Myocyte (in vitro differentiated cells): ENCODE results near the gene CLDN6. TPM values are rescaled to one million over a fixed set of nuclear protein-coding genes. Genes with fewer than 3 reads are reported as not detected.
"Not testable (repeated sequence)": the region's sequence is repeated elsewhere in the genome, so short reads cannot be mapped to it uniquely, and the experiment has no call there.

Source experiments
- DNase-seq: peaks from one replicate; pipeline ENCODE4 v3.0.0-alpha.2; 2012; ENCODE audit warnings: low read depth
- total RNA-seq: library from RNA; depleted of rRNA; stranded (reverse); fragments of >200 nt; gene quantifications from 2 replicates; pipeline ENCODE4 v1.2.3, GENCODE V29; 2014

Gene CLDN6
- total RNA-seq, 1 donor from 2014 or later = not detected

DNA sequence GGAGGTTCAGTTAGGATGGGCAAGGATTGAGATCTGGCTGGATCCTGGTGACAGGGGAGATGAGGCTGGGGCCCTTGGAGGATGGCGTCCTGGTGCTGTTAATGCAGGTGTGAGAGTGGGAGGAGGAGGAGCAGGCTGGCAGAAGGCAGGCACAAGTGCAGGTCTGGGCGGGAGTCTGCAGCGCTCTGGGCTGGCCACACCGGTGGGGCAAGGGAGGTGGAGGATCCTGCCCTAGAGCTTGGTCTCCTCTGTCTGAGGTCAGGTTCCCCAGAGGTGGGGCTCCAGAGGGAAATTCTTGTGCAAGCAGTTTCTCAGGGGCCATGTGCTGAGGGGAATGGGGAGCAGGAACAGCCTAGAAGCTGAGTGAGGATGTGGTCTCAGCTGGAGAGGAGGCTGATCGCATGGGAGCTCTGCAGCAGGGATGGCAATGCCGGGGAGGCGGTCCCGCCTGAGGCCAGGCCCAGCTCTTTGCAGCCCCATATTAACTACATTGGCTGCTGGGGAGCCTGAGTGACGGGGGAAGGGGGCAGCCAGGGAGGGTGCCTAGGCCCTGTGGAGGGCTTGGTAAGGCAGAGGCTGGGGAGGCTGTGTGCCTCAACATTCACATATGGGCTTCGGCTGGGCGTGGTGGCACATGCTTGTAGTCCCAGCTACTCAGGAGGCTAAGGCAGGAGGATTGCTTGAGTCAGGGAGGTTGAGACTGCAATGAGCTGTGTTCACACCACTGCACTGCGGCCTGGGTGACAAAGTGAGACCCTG lies 34.8 kb upstream of the CLDN6 start:
- DNase-seq = not testable (repeated sequence)

DNA sequence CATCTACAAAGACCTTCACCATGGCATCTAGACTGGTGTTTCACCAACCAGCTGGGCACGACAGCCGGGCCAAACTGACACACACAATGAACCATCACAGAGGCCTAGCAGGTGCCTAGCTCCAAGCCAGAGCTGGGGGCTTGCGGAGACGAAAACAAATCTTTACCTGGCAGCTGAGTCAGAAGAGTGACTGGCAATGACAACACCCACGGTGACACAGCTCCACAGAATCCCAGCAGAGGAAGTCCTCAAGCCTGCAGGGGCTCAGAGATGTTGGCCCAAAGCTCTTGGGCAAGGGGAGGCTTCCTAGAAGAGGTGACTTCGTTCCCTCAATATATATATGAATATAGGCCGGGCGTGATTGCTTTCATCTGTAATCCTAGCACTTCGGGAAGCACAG lies 33.5 kb upstream of the CLDN6 start:
- DNase-seq = no peak

DNA sequence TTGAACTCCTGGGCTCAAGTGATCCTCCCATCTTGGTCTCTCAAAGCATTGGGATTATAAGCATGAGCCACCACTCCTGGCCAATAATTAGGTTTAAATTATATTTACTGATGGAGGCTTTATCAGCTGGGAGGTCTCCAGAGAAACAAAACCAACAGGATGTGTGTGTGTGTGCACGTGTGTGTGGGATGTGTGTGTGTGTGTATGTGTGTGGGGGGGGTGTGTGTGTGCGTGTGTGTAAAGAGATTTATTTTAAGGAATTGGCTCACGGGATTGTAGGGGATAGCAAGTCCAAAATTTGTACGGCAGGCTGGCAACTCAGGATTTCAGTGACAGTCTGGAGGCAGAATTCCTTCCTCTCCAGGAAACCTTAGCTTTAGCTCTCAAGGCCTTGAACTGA lies 33.0 kb upstream of the CLDN6 start:
- no peak for DNase-seq

DNA sequence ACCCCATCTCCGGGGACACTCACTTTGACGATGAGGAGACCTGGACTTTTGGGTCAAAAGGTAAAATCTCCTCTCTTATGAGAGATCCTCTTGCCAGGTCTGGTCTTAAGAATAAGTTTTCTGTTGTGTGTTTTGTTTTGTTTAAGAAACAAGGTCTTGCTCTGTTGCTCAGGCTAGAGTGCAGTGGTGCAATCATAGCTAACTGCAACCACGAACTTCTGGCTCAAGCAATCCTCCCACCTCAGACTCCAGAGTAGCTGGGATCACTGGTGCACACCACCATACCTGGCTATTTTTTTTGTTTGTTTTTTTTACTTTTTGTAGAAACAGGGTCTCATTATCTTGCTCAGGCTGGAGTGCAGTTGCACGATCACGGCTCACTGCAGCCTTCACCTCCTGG lies 32.5 kb upstream of the CLDN6 start:
- no peak for DNase-seq

DNA sequence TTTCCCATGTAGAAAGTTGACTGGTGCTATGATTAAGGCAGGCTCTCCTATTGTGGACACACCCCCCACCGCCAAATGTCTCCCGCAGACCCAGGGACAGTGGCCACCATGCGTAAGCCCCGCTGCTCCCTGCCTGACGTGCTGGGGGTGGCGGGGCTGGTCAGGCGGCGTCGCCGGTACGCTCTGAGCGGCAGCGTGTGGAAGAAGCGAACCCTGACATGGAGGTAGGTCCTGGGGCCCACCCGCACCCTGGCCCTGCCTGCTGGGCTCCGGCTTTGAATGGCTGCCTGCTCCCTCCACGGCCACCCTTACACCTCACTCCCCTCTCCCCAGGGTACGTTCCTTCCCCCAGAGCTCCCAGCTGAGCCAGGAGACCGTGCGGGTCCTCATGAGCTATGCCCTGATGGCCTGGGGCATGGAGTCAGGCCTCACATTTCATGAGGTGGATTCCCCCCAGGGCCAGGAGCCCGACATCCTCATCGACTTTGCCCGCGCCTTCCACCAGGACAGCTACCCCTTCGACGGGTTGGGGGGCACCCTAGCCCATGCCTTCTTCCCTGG lies 32.0 kb upstream of the CLDN6 start:
- no peak for DNase-seq

DNA sequence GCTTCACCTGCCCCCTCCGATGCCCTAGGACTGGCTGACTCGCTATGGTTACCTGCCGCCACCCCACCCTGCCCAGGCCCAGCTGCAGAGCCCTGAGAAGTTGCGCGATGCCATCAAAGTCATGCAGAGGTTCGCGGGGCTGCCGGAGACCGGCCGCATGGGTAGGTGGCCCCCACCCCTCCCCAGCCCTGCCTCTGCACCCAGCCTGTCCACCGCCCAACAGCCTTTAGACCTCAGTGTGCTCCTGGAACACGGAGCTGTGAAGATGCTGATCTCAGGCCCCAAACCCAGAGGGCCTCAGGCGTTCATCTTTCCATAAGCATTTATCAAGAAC lies 29.4 kb upstream of the CLDN6 start:
- DNase-seq = no peak

DNA sequence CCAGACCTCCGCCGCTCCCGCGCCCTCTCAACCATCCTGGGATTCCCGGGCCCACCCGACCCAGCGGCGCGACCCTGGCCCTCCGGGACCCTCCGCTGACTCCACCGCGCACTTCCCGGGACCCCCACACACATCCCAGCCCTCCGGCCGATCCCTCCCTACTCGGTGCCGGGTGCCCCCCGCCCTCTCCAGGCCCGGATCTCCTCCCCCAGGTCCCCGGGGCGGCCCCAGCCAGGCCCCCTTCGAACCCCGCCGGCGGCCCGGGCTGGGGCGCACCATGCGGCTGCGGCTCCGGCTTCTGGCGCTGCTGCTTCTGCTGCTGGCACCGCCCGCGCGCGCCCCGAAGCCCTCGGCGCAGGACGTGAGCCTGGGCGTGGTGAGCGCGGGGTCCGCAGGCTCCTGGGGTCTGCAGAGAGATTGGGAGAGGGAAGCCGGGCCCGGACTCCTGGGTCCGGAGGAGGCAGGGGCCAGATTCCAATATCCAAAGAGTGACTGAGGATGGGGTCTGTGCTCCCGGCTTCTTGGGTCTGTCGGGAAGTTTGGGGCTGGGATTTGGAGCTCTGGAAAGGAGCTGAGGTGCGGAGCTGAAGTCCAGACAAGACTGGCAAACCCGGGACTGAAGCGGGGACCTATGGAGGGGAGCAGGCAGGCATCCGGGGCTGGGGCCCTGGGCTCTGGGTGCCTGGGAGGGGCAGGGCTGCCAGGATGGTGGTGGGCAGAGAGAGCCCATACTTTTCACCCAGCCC lies 28.8 kb upstream of the CLDN6 start:
- DNase-seq = no peak

DNA sequence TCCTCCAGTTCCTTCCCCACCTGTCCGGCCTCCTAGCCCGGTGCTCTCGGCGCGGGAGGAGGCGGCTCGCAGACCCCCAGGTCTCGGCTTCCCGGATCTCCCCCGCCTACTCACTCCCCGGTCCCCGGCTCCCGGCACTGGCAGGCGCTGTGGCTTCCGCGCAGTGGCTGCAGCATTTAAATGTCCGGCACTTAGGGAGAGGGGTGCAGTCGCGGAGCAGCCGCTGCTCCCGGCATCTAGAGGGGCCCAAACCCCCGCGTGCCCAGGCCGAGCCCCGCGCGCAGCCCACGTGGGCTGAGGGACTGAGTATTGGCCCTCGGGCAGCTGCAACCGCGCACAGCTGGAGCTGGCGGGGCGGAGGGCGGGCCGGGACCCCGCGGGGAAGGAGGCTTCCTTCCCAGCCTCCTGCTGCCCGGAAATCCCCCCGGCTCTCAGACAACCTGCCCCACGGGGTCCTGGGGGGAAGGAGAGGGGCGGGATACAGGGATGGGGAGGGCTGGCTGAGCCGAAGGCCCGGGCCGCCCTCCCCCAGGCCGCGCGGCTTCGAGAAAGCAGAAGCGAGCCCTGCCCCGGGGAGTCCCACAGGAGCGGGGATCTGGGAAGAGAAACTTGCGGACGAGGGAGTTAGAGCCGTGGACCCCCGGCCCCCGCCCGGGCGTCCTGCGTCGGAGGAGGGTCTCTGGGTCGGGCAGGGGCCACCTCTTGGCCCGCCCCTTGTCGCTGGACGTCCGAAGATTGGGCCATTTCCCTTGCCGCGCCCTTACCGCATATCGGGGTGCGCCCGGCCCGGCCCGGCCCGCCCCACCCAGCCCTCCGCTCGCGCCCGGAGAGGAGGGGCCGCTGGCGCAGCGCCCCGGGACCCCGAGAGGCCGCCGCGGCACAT lies 28.0 kb upstream of the CLDN6 start, which contains the start of gene MMP25:
MMP25 (plus strand) TSS at position 804 of the 883 bp plus-strand sequence. CDS start 357 bp downstream, outside the sequence.
- no peak for DNase-seq

DNA sequence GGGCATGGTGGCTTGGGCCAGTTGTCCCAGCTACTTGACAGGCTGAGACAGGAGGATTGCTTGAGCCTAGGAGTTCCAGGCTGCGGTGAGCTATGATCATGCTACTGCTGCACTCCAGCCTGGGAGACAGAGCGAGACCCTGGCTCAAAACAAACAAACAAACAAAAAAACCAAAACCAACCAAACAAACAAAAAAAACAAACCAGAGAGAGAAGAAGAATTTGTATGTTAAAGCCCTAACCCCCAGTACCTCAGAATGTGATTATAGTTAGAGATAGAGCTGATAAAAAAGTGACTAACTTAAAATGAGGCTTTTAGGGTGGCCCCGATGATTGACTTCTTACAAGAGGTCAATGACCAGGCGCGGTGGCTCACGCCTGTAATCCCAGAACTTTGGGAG lies 26.7 kb upstream of the CLDN6 start:
- no peak for DNase-seq

DNA sequence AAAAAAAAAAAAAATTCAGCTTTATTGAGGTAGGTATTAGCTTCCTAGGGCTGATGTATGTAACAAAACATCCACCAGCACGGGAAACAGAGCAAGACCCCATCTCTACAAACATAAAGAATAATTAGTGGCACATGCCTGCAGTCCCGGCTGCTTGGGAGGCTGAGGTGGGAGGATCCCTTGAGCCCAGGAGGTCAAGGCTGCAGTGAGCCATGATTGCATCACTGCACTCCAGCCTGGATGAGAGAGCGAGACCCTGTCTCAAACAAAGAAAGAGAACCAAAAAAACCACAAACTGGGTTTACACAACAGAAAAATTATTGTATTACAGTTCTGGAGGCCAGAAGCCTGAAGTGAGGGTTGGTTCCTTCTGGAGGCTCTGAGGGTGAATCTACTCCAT lies 24.4 kb upstream of the CLDN6 start:
- DNase-seq = no peak

DNA sequence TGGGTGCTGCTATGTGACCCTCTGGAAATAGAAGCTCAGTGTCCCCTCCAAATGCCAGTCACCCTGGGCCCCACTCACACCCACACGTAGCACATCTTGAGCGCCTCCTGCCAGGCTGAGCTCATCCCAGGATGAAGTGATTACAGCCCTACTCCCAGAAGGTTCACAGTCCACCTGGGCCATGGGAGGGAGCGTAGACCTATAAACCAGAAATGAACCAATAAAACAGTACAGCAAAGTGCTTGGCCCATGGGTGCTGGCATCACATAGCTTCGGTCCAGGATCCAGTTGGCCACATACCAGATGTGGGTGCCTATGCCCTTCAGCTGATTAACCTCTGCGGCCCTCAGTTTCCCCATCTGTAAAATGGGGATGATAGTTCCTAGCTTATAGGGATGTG lies 20.9 kb upstream of the CLDN6 start:
- DNase-seq = no peak

DNA sequence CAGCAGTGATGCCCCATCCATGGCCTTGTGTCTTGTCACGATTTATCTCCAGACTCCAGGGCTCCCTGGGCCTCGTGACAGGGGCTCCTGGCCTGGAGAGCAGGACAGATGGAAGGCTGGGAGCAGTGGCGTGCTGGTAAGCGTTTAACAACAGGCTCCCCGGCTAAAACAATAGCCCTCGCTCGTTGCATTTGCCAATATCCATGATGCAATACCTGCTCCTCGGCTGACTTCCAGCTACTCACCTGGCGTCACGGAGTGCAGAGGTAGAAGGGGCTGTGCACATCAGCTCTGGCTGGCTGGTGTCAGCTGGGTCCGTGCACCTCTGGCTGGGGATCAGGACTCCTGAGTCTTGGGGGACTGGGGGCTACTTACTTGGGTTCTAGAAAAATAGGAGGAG lies 20.3 kb upstream of the CLDN6 start:
- no peak for DNase-seq

DNA sequence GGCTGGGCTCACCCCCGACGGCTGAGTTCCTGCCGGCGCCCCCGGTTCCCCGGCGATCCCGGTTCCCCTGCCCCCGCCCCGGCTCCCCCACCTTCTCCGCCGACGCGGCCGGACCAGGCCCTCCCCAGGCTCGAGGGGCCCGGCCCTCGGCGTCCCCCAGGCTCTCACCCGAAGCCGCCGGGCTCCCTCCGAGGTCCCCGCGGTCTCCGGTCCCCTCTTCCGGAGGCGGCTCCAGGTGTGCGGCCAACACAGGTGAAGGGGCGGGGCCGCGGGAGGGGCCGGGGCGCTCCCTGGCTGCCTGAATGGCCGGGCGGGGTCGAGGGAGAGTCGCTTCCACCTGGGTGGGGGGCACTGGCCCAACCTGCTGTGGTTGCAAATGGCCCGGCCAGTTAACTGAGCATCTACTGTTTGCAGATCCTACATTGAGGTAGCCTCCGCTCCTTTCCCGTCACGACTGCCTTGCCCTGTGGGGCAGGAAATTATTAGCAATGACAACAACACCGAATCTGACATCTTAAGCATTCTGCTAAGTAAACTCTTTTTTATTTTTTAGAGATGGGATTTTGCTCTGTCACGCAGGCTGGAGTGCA lies 18.8 kb upstream of the CLDN6 start, which contains the start of gene BICDL2:
BICDL2 (minus strand) TSS at position 219 of the 590 bp plus-strand sequence. CDS start 1,448 bp downstream, outside the sequence.
- no peak for DNase-seq

DNA sequence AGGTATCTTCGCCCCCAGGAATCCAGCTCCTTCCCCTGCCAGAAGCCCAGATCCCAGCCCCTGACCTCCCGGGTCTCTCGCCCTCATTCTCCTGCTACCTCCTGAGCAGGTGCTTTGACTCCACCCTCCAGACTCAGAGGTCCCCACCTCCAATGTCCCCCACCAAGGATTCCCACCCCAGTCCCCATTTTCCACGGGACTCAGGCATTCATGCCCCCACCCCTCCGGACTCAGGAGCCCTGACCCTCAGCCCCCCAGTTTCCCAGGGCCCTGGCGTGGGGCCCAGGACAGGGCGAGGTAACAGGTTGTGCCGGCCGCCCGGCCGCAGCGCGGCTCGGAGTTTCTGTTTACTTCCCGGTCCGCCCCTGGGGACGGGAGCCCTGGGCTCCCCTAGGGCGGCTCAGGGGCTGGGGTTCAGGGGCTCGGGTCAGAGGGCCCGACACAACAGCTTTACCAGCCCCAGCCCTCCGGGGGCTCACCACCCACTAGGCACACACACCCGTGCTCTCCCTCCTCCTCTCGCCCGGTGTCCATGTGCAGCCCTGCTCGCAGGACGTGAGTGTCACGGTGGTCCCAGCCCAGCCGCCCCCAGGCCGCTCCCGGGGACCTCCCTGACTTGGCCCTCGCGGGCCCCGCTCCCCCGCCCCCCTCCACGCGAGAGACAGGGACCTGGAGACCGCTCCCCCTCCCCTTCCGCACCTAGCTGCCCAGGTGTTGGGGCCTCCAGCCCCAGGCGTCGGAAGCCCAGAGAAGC lies 18.2 kb upstream of the CLDN6 start:
- no peak for DNase-seq

DNA sequence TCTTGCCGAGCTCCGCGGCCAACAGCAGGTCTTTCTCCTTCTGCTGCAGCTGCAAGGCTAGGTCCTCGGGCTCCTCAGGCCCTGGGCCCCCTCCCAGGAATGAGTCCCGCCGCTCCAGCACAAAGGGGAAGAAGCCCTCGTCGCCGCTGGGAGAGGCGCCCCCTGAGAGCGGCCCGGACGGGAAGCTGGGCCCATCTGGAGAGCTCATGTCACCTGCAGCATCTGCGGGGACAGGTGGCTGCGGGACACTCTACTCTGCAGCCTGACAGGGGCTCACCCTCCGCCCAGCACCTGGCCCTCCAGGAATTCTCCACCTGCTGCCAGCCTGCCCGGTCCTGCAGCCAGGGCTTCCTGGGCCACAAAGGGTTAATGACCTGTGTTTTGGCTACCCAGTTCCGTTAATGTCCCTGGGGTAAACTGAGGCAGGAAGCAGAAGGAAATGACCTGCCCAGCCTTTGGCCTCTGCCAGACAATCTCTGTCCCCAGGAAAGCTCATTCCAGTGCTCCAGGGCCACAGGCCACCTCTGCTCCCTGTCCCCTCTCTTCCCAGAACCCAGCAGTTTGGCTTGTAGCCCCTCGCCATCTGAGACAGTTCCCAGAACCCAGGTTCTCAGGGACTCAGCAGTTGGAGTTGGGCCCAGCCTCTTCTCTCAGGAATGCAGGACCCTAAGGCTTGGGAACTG lies 17.4 kb upstream of the CLDN6 start:
- DNase-seq = no peak

DNA sequence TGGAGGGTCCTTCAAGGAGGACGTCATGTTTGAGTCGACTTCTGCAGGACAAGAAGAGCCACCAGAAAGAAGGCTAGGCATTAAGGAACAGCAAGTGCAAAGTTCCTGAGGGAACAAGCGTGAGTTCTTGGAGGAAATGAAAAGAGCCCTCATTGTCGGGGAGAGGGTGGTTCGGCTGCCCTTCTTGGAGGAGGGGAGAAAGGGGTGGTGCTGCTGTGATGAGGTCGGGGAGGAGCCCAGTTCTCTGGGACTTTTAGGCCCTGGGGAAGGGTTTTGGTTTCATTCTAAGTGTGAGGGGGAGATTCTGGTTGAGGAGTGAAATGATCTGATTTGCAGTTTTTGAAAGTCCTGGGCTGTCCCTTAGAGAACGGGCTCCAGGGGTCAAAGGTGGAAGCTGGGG lies 14.6 kb upstream of the CLDN6 start:
- no peak for DNase-seq

DNA sequence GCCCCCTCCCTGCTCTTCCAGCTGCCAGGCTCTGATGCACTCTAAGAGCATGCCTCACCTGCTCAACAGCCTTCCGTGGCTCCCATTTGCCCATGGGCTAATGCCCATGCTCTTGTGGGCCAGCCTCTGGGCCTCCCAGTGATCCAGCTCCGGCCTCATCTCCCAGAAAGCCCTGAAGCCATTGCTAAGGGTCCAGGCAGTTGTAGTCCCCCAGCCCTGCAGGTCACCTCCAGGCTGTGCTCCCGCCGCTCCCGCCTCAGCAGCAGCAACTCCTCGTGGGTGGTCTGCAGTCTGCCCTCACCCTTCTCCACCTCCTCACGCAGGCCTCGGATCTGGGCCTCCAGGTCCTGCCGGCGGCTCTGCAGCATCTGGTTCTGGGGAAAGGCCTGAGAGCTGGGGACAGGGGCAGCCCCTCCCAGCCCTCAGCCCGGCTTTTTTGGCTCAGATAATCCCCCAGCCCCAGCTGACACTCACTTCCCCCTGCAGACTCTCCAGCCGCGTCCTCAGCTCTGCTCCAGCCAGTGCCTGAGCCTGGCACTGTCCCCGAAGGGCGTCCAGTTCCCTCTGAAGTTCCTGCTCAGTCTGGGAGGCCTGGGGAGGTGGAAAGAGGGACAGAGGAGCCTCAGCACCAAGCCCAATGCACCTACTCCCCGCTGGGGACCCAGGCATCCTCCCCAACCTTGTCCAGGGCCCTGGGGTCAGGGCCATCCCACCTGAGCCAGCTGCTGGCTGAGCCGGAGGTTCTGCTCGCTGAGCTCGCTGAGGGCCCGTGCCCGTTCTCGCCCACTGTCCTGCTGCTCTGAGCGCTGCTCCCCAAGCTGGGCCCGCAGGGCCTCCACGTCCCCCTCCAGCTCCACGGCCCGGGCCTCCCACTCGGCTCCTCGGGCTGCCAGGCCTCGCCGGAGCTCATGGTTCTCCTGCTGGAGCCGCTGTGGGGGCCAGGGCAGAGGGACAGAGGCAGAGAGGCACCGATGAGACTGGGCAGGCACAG lies 12.5 kb upstream of the CLDN6 start:
- no peak for DNase-seq

DNA sequence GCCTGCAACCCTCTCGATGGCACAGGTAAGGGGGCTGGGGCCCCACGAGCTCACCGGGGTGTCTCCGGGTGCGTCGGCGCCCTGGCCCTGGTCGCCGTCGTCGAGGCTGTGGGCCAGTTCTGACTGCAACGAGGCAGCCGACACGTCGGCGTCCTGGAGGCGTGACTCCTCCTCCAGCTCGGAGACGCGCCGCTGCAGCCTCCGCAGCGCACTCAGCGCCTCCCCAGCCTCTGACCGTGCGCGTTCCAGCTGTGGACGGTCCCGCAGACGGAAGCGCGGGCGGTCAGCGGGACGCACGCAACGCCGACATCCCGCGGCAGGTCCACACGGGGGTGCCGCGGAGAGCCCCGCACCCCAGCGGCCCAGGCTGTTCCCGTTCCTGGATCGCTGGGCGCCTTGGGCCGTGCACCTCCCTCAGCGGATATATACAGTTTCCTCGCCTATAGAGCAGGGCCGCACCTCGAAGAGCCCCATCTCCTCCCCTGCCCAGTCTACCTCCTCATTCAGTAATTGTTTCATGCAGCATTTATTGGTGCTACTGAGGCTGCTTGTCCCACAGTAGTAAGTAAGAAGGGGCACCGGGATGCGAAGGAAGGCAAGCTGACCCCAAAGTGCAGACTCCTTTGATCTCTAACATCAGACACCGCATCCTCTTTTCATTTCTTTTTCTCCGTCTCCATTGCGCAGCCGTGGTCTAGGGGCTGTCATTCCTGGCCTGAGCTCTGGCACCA lies 11.7 kb upstream of the CLDN6 start:
- DNase-seq = no peak
